ENCODE data around the gene SPRTN. TPM values are rescaled to one million over a fixed set of nuclear protein-coding genes. Genes with fewer than 3 reads are reported as not detected.

The SPRTN gene
- total and polyA plus RNA-seq, 10 donors, result 3.1 to 28.7 (median 11.6) TPM

GRCh38 chr1:231317306-231318014 is 20.6 kb upstream of the SPRTN start:
- H3K27ac ChIP-seq, result no peak overlapping the region
- H3K36me3 ChIP-seq, result no peaks in the 10 kb centered on the region
- DNase-seq, result no peak
- no peak overlapping the region for H3K4me3 ChIP-seq
- intact Hi-C loops (cut with DNase I; ENCODE audit: low total_unique reads), result no loop called here
- WGBS, 5 donors, result 92 to 97% (median 95%) methylated on average over 23 to 44 of the region's 44 CpGs
- TF ChIP-seq, protein P1, sequence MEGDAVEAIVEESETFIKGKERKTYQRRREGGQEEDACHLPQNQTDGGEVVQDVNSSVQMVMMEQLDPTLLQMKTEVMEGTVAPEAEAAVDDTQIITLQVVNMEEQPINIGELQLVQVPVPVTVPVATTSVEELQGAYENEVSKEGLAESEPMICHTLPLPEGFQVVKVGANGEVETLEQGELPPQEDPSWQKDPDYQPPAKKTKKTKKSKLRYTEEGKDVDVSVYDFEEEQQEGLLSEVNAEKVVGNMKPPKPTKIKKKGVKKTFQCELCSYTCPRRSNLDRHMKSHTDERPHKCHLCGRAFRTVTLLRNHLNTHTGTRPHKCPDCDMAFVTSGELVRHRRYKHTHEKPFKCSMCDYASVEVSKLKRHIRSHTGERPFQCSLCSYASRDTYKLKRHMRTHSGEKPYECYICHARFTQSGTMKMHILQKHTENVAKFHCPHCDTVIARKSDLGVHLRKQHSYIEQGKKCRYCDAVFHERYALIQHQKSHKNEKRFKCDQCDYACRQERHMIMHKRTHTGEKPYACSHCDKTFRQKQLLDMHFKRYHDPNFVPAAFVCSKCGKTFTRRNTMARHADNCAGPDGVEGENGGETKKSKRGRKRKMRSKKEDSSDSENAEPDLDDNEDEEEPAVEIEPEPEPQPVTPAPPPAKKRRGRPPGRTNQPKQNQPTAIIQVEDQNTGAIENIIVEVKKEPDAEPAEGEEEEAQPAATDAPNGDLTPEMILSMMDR (IDR thresholded peaks at IDR 0.05 in 8 of 11, conservative IDR thresholded peaks at IDR 0.05 in 3 of 11), result no peak
- peaks cover 0 to 4% (median 0%) of the 10 kb centered on the region in 8 donors for H3K9me3 ChIP-seq
- peaks cover 0 to 4% (median 0%) of the 10 kb centered on the region in 6 donors for H3K4me1 ChIP-seq
- no peaks in the 10 kb centered on the region for H3K27me3 ChIP-seq (replicated peaks in 1 of 7)

- Histone ChIP-seq H3K36me3 (no peaks in the 10 kb centered on the region), H3K4me1 (peaks cover 0 to 4% (median 0%) of the 10 kb centered on the region in 6 donors), H3K27ac (no peak overlapping the region), H3K4me3 (no peak overlapping the region), H3K9me3 (peaks cover 0 to 4% (median 0%) of the 10 kb centered on the region in 8 donors), H3K27me3 (replicated peaks in 1 of 7) (no peaks in the 10 kb centered on the region)
- TF ChIP-seq POLR2AphosphoS5 (IDR thresholded peaks at IDR 0.05) (no peak), POLR2A (IDR thresholded peaks at IDR 0.05) (no peak)
- TF ChIP-seq, protein P1 (IDR thresholded peaks at IDR 0.05 in 8 of 11, conservative IDR thresholded peaks at IDR 0.05 in 3 of 11), result no peak
- intact Hi-C loops (cut with DNase I; ENCODE audit: low total_unique reads), result no loop called here
- no peak for DNase-seq
- 92 to 97% (median 95%) methylated on average over 15 of the region's 15 CpGs for WGBS, 5 donors
Observed at GRCh38 chr1:231318015-231318355, 20.1 kb upstream of the SPRTN start.

GRCh38 chr1:231318568-231318967 is 19.5 kb upstream of the SPRTN start:
- TF ChIP-seq, protein P1 (IDR thresholded peaks at IDR 0.05 in 8 of 11, conservative IDR thresholded peaks at IDR 0.05 in 3 of 11), result no peak
- no peak for TF ChIP-seq POLR2AphosphoS5 (IDR thresholded peaks at IDR 0.05)
- no peak for TF ChIP-seq POLR2A (IDR thresholded peaks at IDR 0.05)
- H3K27ac ChIP-seq, result no peak overlapping the region
- H3K36me3 ChIP-seq, result no peaks in the 10 kb centered on the region
- H3K9me3 ChIP-seq, result peaks cover 0 to 4% (median 0%) of the 10 kb centered on the region in 8 donors
- WGBS, 5 donors, result 90 to 98% (median 93%) methylated on average over 4 of the region's 4 CpGs
- DNase-seq, result no peak
- intact Hi-C loops (cut with DNase I; ENCODE audit: low total_unique reads), result no loop called here
- H3K27me3 ChIP-seq (replicated peaks in 1 of 7), result no peaks in the 10 kb centered on the region
- H3K4me1 ChIP-seq, result peaks cover 0 to 4% (median 0%) of the 10 kb centered on the region in 6 donors
- H3K4me3 ChIP-seq, result no peak overlapping the region

GRCh38 chr1:231319080-231319479 is 19.0 kb upstream of the SPRTN start:
- H3K4me3 ChIP-seq, result no peak overlapping the region
- no peak for TF ChIP-seq POLR2AphosphoS5 (IDR thresholded peaks at IDR 0.05)
- no peak for TF ChIP-seq POLR2A (IDR thresholded peaks at IDR 0.05)
- TF ChIP-seq, protein P1 (IDR thresholded peaks at IDR 0.05 in 8 of 11, conservative IDR thresholded peaks at IDR 0.05 in 3 of 11), result no peak
- no peaks in the 10 kb centered on the region for H3K27me3 ChIP-seq (replicated peaks in 1 of 7)
- intact Hi-C loops (cut with DNase I; ENCODE audit: low total_unique reads), result no loop called here
- H3K9me3 ChIP-seq, result peaks cover 0 to 4% (median 0%) of the 10 kb centered on the region in 8 donors
- no peaks in the 10 kb centered on the region for H3K36me3 ChIP-seq
- no peak overlapping the region for H3K27ac ChIP-seq
- peaks cover 0 to 4% (median 0%) of the 10 kb centered on the region in 6 donors for H3K4me1 ChIP-seq
- DNase-seq, result no peak
- 91 to 97% (median 92%) methylated on average over 9 of the region's 9 CpGs for WGBS, 5 donors
